ENCODE measurements around the gene WNT2B. TPM values are rescaled to one million over a fixed set of nuclear protein-coding genes. Genes with fewer than 3 reads are reported as not detected.

Gene WNT2B
- total RNA-seq, 1 donor from 2014 or later = 0.27 TPM

- intact Hi-C loops (cut with micrococcal nuclease) = no loop called here
Measured at GRCh38 chr1:112564081-112564480, 55.3 kb downstream of the WNT2B start.

- intact Hi-C loops (cut with micrococcal nuclease) = no loop called here
Measured at GRCh38 chr1:112565800-112566199, 57.0 kb downstream of the WNT2B start.

GRCh38 chr1:112575154-112575804, 66.5 kb downstream of the WNT2B start:
- intact Hi-C loops (cut with micrococcal nuclease) = no loop called here

- intact Hi-C loops (cut with micrococcal nuclease) = no loop called here
Measured at GRCh38 chr1:112576240-112576639, 67.5 kb downstream of the WNT2B start.

Other genes starting within 250 kb of the WNT2B start
- gene CTTNBP2NL, start 112.8 kb upstream of the WNT2B start, total RNA-seq = 3.1 and 5.5 TPM in 2 replicates
- 11.8 and 13.2 TPM in 2 replicates for gene ST7L, start 110.2 kb downstream of the WNT2B start, total RNA-seq
- gene CAPZA1, start 110.9 kb downstream of the WNT2B start, total RNA-seq = 249 TPM in 2 replicates
- 128 and 134 TPM in 2 replicates for gene MOV10, start 165.7 kb downstream of the WNT2B start, total RNA-seq
- 101 and 103 TPM in 2 replicates for gene RHOC, start 198.2 kb downstream of the WNT2B start, total RNA-seq
- 0.10 TPM in 1 of 2 replicates, not detected in the other for gene PPM1J, start 206.4 kb downstream of the WNT2B start, total RNA-seq

All from T-helper 1 cell treated with Interleukin-12 subunit alpha and Interleukin-12 subunit beta and Interleukin-4 antibody, amounts not matched to agents 30 ng/mL and 1 ng/mL, for 36 hours (primary cell).